ENCODE results near the gene HEY2. TPM values are rescaled to one million over a fixed set of nuclear protein-coding genes. Genes with fewer than 3 reads are reported as not detected.

The HEY2 gene
- total and polyA plus RNA-seq, 10 of the 15 experiments (the other 5 are each of a cell fraction or from before 2014, with no cell fraction given), result 0.01 to 0.32 (median 0.08) TPM; not detected in 4

DNA sequence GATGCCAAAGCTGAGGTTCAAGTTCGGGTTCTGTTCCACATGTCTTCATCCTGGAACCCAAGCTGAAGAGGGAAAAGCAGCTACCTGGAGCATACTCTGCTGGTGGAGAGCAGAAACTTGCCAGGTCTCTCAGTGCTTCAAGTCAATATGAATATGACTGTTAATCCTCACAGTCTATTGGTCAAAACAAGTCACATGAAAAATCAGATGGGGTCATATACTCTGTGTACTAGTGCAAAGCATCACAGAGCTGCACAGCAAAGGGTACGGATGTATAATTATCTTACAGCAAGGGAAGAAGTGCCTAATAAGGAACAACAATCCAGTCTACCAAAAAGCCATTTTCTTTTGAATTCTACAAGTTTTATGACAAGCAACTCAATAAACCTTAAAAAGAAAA, 53.0 kb downstream of the HEY2 start:
- H3K36me3 ChIP-seq (ENCODE audit: control insufficient read depth in 2 of 2, insufficient read depth in 2 of 2, low read length in 1 of 2), result no peaks in the 10 kb centered on the region; a peak in 1 of 4 replicates
- H3K9me3 ChIP-seq (replicated peaks; ENCODE audit: control insufficient read depth, insufficient read depth, low read length), result no peaks in the 10 kb centered on the region
- H3K27ac ChIP-seq (ENCODE audit: control insufficient read depth, insufficient read depth), result peak overlapping the region; percentile 61
- peaks cover 60% of the 10 kb centered on the region for H3K79me2 ChIP-seq (ENCODE audit: control insufficient read depth, insufficient read depth, low read length)
- no peak for TF ChIP-seq FOS (IDR thresholded peaks at IDR 0.05; ENCODE audit: borderline replicate concordance, extremely low read depth, insufficient read length)
- TF ChIP-seq TCF12 (IDR thresholded peaks at IDR 0.05; ENCODE audit: low read depth, low read length), result no peak
- TF ChIP-seq CHD1 (IDR thresholded peaks at IDR 0.05; ENCODE audit: low read depth, low read length), result no peak
- no peak for DNase-seq (ENCODE audit: low read depth, low spot score)
- BruUV-seq (replicated peaks), result no TSS peak
- no peak overlapping the region for H3K4me3 ChIP-seq
- peak overlapping the region; percentile 2; the same call in 1 of the 2 replicates for H3K4me2 ChIP-seq (ENCODE audit: control insufficient read depth, insufficient read depth)
- H2AFZ ChIP-seq (ENCODE audit: control insufficient read depth, low read depth, low read length), result no peak overlapping the region
- in situ Hi-C loops (cut with MboI), result no loop called here
- SMC1A ChIA-PET (ENCODE audit: uncharacterized antibody, unreplicated experiment), result interaction anchor here (1.0 to 2.7 kb wide), 4 partner anchors 8 to 32 kb away, joined by 4 to 21 read pairs (median 12); partner anchors contain the start of gene NCOA7
- CTCF ChIA-PET, result interaction anchor here (1.2 to 2.3 kb wide), 4 partner anchors 8 to 21 kb away, joined by 6 to 17 read pairs (median 8); partner anchors contain the start of gene NCOA7
- peaks cover 66% of the 10 kb centered on the region for H3K4me1 ChIP-seq (ENCODE audit: control insufficient read depth, insufficient read depth, low read length)
- POLR2A ChIA-PET, result interaction anchor here (1.0 to 1.2 kb wide), 2 partner anchors 12 to 27 kb away, joined by 3 read pairs; partner anchors contain the start of gene NCOA7
- 98% methylated on average over 2 of the region's 2 CpGs for WGBS (ENCODE audit: insufficient coverage, insufficient replicate concordance, low lambda C conversion rate, missing lambda C conversion rate)
- no peak overlapping the region for H3K9ac ChIP-seq (ENCODE audit: control insufficient read depth, insufficient read depth, low read length)
- H4K20me1 ChIP-seq (ENCODE audit: control insufficient read depth, insufficient read depth), result no peaks in the 10 kb centered on the region
- intact Hi-C loops (cut with micrococcal nuclease; ENCODE audit: unreplicated experiment), result no loop called here
- no peak for FAIRE-seq
- ATAC-seq, result peak; percentile 11
- no peaks in the 10 kb centered on the region for H3K27me3 ChIP-seq (replicated peaks in 1 of 2; ENCODE audit: control insufficient read depth in 2 of 2, insufficient read depth in 2 of 2, low read length in 1 of 2)
- RAD21 ChIA-PET (ENCODE audit: unreplicated experiment), result interaction anchor here (0.8 to 2.7 kb wide), 3 partner anchors 9 to 184 kb away, joined by 3 to 26 read pairs (median 4); partner anchors contain the start of genes NCOA7 and TRMT11

DNA sequence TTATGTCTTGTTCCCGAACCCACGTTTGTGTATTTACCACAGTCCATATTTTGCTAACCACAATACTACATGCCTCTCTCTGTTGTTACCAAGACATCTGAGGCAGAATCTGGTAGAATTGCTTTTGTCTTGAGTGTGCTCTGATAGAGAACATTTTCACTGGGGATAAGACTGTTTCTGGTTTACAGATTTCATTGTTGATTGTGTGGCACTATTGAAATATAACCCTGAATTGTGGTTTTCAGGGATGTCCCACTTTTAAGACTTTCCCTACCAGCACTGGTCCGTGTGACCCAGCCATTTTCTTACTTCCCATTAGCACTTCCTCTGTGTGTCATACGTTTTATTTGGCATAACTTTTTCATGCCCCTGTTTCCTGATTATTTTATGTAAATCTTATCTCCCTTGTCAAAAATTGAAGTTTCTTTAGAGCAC, 53.5 kb downstream of the HEY2 start:
- Histone ChIP-seq H4K20me1 (ENCODE audit: control insufficient read depth, insufficient read depth) (no peaks in the 10 kb centered on the region), H3K4me3 (peak overlapping the region; percentile 2; the same call in 1 of the 2 replicates), H2AFZ (ENCODE audit: control insufficient read depth, low read depth, low read length) (no peak overlapping the region; the same call in 1 of the 2 replicates), H3K9me3 (replicated peaks; ENCODE audit: control insufficient read depth, insufficient read depth, low read length) (no peaks in the 10 kb centered on the region), H3K36me3 (ENCODE audit: control insufficient read depth in 2 of 2, insufficient read depth in 2 of 2, low read length in 1 of 2) (no peaks in the 10 kb centered on the region; a peak in 1 of 4 replicates), H3K4me1 (ENCODE audit: control insufficient read depth, insufficient read depth, low read length) (peaks cover 66% of the 10 kb centered on the region), H3K9ac (ENCODE audit: control insufficient read depth, insufficient read depth, low read length) (no peak overlapping the region), H3K79me2 (ENCODE audit: control insufficient read depth, insufficient read depth, low read length) (peaks cover 62% of the 10 kb centered on the region), H3K4me2 (ENCODE audit: control insufficient read depth, insufficient read depth) (peak overlapping the region; percentile 55), H3K27ac (ENCODE audit: control insufficient read depth, insufficient read depth) (peak overlapping the region; percentile 61), H3K27me3 (replicated peaks in 1 of 2; ENCODE audit: control insufficient read depth in 2 of 2, insufficient read depth in 2 of 2, low read length in 1 of 2) (no peaks in the 10 kb centered on the region)
- no peak for DNase-seq (ENCODE audit: low read depth, low spot score)
- BruUV-seq (replicated peaks), result no TSS peak
- ChIA-PET RAD21 (ENCODE audit: unreplicated experiment) (interaction anchor here (0.8 to 2.7 kb wide), 2 partner anchors 12 to 184 kb away, joined by 4 to 26 read pairs; partner anchors contain the start of genes NCOA7 and TRMT11), SMC1A (ENCODE audit: uncharacterized antibody, unreplicated experiment) (interaction anchor here (2.7 kb wide), 2 partner anchors 8 to 12 kb away, joined by 16 to 21 read pairs; partner anchors contain the start of gene NCOA7), POLR2A (interaction anchor here (1.0 kb wide), 1 partner anchor 12 kb away, joined by 3 read pairs; the partner anchor contains the start of gene NCOA7), CTCF (interaction anchor here (1.2 kb wide), 1 partner anchor 9 kb away, joined by 6 read pairs; no protein-coding TSS in a partner anchor)
- no peak for FAIRE-seq
- WGBS (ENCODE audit: insufficient coverage, insufficient replicate concordance, low lambda C conversion rate, missing lambda C conversion rate), result 25% methylated on average over 4 of the region's 4 CpGs
- intact Hi-C loops (cut with micrococcal nuclease; ENCODE audit: unreplicated experiment), result no loop called here
- in situ Hi-C loops (cut with MboI), result no loop called here
- ATAC-seq, result peak; percentile 29
- TF ChIP-seq RUNX3 (IDR thresholded peaks at IDR 0.05; ENCODE audit: low read length), result peak; percentile 81
- TF ChIP-seq, protein P1, sequence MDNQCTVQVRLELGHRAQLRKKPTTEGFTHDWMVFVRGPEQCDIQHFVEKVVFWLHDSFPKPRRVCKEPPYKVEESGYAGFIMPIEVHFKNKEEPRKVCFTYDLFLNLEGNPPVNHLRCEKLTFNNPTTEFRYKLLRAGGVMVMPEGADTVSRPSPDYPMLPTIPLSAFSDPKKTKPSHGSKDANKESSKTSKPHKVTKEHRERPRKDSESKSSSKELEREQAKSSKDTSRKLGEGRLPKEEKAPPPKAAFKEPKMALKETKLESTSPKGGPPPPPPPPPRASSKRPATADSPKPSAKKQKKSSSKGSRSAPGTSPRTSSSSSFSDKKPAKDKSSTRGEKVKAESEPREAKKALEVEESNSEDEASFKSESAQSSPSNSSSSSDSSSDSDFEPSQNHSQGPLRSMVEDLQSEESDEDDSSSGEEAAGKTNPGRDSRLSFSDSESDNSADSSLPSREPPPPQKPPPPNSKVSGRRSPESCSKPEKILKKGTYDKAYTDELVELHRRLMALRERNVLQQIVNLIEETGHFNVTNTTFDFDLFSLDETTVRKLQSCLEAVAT (IDR thresholded peaks at IDR 0.05), result peak; percentile 60; the same call in 1 of the 2 replicates
- TF ChIP-seq, protein P2, sequence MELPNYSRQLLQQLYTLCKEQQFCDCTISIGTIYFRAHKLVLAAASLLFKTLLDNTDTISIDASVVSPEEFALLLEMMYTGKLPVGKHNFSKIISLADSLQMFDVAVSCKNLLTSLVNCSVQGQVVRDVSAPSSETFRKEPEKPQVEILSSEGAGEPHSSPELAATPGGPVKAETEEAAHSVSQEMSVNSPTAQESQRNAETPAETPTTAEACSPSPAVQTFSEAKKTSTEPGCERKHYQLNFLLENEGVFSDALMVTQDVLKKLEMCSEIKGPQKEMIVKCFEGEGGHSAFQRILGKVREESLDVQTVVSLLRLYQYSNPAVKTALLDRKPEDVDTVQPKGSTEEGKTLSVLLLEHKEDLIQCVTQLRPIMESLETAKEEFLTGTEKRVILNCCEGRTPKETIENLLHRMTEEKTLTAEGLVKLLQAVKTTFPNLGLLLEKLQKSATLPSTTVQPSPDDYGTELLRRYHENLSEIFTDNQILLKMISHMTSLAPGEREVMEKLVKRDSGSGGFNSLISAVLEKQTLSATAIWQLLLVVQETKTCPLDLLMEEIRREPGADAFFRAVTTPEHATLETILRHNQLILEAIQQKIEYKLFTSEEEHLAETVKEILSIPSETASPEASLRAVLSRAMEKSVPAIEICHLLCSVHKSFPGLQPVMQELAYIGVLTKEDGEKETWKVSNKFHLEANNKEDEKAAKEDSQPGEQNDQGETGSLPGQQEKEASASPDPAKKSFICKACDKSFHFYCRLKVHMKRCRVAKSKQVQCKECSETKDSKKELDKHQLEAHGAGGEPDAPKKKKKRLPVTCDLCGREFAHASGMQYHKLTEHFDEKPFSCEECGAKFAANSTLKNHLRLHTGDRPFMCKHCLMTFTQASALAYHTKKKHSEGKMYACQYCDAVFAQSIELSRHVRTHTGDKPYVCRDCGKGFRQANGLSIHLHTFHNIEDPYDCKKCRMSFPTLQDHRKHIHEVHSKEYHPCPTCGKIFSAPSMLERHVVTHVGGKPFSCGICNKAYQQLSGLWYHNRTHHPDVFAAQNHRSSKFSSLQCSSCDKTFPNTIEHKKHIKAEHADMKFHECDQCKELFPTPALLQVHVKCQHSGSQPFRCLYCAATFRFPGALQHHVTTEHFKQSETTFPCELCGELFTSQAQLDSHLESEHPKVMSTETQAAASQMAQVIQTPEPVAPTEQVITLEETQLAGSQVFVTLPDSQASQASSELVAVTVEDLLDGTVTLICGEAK (IDR thresholded peaks at IDR 0.05; ENCODE audit: borderline replicate concordance), result no peak
- peak; percentile 74; the same call in 1 of the 2 replicates for TF ChIP-seq SPI1 (IDR thresholded peaks at IDR 0.05; ENCODE audit: borderline replicate concordance, insufficient read depth, low read depth, low read length)
- TF ChIP-seq SMAD5 (IDR thresholded peaks at IDR 0.05; ENCODE audit: low read depth), result no peak
- peak in 1 of 2 experiments; percentile 31; a peak in 1 of 4 replicates for TF ChIP-seq EP300 (IDR thresholded peaks at IDR 0.05; ENCODE audit: borderline replicate concordance in 1 of 2, control insufficient read depth in 1 of 2, low read depth in 2 of 2, low read length in 2 of 2)
- peak; percentile 40; the same call in 1 of the 2 replicates for TF ChIP-seq CBFB (IDR thresholded peaks at IDR 0.05; ENCODE audit: low read depth)
